HG03060 (cell line): Measurements from ENCODE around the gene YAP1.

Source experiments
- ATAC-seq: cut with Tn5 transposase; IDR thresholded peaks from one replicate; pipeline ENCODE4 v1.9.1; 2021; ENCODE audit warnings: low read depth, moderate number of reproducible peaks; ENCODE audit not compliant: unreplicated experiment

The YAP1 gene

DNA sequence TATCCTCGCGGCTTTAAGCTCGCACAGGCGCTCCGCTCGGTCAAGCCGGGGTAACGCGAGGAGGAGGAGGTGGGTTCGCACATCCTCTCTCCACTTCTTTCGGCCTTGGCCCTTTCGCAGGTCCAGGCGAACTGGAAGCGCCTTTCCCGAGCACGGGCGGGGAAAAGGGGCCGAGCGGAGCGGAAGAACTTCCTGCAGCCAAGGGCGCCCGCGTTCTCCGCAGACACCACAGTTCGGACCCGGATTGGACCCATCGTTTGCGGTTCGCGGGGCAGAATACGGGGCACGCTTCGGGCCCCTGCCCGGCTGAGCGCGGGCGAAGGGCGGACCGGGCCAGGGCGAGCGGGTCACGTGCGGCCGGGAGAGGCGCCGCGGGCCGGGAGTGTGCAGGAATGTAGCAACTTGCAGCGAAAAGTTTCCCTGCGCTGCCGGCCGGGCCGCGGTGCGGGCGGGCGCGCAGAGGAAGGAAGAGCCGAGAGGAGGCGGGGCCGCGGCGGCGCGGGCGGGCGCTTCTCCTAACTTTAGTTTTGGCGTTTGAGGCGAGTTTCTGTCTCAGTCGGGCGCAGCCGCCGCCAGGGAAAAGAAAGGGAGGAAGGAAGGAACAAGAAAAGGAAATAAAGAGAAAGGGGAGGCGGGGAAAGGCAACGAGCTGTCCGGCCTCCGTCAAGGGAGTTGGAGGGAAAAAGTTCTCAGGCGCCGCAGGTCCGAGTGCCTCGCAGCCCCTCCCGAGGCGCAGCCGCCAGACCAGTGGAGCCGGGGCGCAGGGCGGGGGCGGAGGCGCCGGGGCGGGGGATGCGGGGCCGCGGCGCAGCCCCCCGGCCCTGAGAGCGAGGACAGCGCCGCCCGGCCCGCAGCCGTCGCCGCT, at the start of gene YAP1:
TSS of gene YAP1 (plus strand) at position 552 of the 865 bp plus-strand sequence. CDS start 402 bp downstream, outside the sequence.
- ATAC-seq = peak; percentile 69

GRCh38 chr11:102061276-102061675, 49.0 kb upstream of the YAP1 start:
- no peak for ATAC-seq

- ATAC-seq = no peak
Measured at GRCh38 chr11:102062106-102062505, 48.1 kb upstream of the YAP1 start.

DNA sequence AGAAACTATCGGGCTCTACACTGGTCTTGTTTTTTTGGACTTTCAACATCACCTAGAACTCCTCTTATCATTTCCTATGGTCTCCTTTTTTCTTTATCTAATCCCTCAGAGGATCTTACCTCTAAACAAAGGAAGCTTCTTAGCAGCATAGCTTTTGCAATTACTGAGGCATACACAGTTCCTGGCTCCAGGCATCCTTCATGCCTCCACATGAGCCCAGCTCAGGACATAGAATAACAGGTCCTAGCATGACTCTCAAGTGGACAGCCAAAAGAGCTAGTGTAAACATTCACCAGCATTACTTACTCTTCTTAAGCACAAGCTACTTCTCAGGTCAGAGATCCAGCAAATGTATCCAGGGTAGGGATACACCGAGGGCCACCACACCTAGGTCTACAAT, 45.9 kb upstream of the YAP1 start:
- ATAC-seq = no peak

DNA sequence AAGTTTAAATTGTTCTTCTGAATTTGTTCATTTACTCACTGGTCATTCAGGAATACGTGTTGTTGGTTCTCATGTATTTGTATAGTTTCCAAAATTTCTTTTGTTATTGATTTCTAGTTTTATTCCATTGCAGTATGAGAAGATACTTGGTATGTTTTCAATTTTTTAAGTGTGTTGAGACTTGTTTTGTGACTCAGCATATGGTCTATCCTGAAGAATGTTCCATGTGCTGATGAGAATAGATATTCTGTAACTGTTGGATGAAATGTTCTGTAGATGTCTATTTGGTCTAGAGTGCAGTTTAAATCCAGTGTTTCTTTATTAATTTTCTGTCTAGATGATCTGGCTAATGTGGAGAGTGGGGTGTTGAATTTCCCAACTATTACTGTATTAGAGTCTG, 39.5 kb upstream of the YAP1 start:
- ATAC-seq = no peak

- no peak for ATAC-seq
Measured at GRCh38 chr11:102071497-102072472, 38.5 kb upstream of the YAP1 start.

DNA sequence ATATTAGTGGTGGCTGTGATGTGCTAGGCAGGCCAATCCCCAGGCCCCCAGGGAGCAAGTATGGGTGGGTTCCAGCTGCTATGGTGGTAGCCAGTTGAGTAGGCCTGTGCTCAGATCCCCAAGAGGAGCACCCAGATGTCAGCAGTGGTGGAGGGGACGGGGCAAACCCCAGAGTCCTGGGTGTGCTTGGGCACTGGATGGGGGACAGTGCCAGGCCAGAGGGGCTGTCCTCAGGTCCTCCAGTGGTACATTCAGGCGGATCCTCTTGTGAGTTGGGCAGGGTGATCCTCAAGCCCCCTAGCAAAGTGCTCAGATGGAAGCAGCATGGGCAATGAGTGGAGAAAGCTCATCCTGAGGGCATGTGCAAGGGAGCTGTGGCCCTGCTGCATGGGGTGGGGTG, 37.0 kb upstream of the YAP1 start:
- ATAC-seq = no peak

- ATAC-seq = no peak
Measured at GRCh38 chr11:102079625-102080024, 30.6 kb upstream of the YAP1 start.

DNA sequence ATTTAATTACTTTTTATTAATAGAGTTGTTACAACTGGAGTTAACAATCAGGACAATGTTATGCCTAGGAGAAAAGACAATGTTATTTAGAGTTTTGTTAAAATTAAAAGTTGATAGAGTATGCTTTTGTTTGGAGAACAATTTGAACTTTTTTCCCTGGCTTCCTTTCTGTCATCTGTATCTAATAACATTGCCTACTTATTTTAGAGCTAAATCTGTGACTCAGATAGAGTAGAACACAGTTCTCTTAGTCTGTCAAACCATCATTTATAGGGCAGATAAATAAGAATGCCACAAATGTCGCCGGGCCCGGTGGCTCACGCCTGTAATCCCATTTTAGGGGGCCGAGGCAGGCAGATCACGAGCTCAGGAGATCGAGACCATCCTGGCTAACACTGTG, 28.9 kb upstream of the YAP1 start:
- no peak for ATAC-seq

DNA sequence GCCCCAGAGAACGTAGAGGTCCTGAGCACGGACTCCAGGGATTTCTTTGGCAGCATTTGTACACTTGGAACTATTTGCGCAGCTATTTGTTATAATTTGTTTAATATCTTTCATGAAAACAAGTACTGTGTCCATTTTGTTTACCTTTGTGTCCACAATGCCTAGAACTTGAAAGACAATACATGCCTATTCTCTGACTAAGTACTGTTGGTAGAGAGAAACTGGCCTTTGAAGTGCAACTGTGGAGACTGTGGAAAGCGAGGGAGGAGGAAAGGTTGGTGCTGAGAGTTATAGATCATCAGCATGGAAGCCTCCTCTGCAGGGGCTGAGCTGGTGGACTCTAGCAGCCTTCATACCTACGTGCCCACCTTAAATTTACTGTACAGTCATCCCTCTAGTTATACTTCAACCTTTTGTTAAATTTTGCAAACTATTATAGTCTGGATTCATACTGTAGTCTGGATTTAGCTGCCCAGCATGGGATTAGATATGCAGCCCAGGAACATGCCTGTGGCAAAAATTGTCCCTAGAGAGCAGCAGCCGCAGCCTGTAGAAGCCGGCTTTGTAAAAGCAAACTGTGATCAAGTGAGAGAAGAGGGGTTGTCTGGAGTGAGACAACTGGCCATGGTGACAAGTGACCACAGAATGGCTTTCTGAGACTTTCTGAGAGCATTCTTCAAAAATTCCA, 24.2 kb upstream of the YAP1 start:
- no peak for ATAC-seq

DNA sequence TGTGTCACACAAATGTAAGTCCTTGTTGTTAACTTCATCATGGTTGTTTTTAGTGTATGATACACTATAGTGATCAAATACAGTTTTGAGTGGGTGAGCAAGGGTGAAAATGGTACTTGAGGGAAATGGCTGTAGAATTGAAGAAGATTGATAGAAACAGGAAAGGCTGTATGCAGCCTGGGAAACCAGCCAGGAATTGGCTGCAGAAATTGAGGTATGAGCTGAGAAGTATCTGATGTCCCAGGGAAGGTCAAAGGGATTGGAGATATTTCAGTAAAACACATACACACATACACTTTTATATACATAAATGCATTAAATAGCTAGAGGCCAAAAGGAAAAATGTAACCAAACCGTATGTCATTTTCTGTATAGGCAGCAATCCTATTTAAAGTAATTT, 13.1 kb upstream of the YAP1 start:
- ATAC-seq = no peak

DNA sequence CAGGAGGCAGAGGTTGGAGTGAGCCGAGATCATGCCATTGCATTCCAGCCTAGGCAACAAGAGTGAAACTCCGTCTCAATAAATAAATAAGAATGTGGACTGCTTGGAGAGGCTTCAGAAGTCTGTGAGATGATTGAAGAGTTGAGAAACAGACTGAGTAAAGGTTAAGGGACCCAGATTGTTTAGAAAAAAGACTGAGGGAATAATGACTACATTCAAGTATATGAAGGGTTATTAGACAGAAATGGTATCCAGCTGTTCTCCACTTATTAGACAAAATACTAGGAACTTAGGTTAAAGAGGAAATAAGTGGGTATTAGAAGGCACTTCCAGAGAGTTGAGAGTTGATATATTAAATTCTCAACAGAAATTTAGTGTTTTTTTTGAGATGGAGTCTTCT, 10.5 kb upstream of the YAP1 start:
- ATAC-seq = no peak

DNA sequence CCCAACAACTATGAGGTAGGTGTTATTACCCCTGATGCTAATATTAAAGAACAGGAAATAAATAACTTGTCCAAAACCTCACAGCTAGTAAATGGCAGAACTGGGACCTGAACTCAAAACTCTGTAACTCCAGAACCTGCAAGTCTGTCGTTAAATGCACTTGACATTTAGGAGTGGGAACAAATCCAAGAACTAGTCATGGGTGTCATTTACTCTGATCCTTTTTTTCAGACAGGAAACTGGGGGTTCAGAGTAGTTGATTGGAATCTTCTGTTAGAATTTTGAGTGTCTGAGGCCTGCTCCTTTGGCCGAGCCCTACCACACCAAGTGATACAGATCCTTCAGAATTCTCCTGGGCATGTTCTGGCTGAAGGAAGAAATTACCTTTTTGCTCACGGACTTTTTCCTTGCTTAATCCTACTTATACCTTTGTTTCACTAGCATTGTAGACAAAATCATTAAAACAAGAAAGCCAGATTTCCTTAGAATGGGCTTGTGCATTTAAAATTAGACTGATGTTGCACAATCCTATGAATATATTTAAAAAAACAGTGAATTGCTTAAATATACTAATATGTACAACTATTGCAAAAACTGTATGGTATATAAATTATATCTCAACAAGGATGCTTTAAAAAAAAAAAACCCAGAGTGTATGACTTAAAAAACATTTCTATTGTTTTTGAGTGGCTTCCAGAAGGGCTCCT, 1.4 kb upstream of the YAP1 start:
- ATAC-seq = no peak

- ATAC-seq = no peak
Measured at GRCh38 chr11:102110761-102111010, 439 bp downstream of the YAP1 start.

DNA sequence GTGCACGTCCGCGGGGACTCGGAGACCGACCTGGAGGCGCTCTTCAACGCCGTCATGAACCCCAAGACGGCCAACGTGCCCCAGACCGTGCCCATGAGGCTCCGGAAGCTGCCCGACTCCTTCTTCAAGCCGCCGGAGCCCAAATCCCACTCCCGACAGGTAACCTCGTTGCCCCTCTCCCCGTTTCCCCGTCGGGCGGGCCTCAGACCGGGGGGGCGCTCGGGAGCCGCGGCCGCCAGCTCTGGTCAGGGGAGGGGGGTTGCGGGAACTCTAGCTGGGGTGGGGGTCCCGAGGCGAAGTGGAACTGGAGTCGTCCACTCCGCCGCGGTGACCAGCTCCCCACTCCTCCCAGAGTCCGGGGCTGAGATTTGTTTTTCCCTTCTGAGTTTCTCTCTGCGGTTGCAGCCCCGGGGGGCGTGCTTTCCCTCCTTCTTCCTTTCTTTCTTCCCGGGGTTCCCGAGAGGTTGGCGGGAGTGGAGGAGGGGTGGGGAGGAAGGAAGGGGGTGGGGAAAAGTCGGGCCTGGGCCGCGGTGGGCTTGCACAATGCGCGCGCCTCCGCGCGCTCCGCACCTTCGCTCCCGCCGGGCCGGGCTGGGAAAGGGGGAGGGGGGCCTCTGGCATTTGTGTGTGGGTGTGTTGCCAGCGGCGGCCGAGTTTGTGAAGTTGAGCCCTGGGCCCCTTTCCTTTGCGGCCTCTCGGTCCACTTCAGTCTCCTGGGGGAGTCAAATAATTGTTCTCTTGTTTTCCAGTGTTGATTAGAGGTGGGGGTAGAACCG, 952 bp downstream of the YAP1 start:
- ATAC-seq = no peak

DNA sequence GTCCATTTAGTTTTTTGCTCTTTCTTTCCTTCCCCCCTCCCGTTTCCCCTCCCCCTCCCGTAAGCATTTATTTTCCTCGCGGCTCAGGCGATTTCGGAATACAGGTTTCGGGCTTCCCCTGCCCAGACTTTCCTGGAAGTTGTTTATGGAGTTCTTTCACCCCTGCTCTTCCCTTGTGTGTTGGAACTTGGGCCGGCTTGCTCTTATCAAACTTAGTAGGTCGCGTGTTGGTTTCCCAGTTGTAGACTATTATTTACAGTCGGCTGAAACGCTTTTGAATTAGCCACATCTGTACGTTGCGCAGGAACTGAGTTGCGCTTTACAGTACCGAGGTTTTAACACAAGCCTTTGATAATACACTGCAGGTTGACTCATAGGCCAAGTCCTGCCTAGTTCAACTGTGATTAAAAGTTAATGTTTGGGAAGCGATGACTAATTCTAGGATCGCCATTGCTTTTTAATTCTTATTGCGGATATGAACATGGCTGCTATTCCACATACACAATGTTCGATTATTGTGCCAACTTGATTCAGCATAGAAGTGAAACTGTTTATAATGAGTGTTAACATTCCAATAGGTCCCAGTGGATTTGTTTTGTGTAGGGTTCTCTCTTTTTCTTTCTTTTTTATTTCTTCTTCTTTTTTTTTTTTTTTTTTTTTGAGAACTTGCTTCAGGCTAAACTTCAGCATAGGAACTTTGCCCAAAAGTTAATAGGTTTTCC, 1.7 kb downstream of the YAP1 start:
- ATAC-seq = no peak

- no peak for ATAC-seq
Measured at GRCh38 chr11:102112509-102112821, 2.2 kb downstream of the YAP1 start.

DNA sequence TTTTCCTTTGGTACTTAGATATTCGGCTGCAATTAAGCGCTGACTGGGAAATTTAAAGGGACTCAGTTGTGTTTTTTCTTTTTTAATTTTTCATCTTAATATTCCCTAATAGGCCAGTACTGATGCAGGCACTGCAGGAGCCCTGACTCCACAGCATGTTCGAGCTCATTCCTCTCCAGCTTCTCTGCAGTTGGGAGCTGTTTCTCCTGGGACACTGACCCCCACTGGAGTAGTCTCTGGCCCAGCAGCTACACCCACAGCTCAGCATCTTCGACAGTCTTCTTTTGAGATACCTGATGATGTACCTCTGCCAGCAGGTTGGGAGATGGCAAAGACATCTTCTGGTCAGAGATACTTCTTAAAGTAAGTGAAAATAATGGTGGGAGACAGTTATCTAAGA, 3.8 kb downstream of the YAP1 start:
- no peak for ATAC-seq

- no peak for ATAC-seq
Measured at GRCh38 chr11:102115557-102115956, 5.3 kb downstream of the YAP1 start.
